Activated CD4-positive, alpha-beta T cell treated with anti-CD3 and anti-CD28 coated beads for 1 hour (primary cell): ENCODE data around the gene KIAA0040.
A peak's percentile ranks its signal among the peaks of the same experiment; 100 is the strongest.

ENCODE experiments used
- DNase-seq: peaks from one replicate; pipeline ENCODE4 v3.0.0-alpha.2; 2020

Gene KIAA0040

GRCh38 chr1:175169286-175170018 lies 23.1 kb downstream of the KIAA0040 start:
- DNase-seq: no peak

GRCh38 chr1:175168782-175169181 lies 23.8 kb downstream of the KIAA0040 start:
- no peak for DNase-seq

- DNase-seq: no peak
Observed at GRCh38 chr1:175167861-175168260, 24.7 kb downstream of the KIAA0040 start.

GRCh38 chr1:175166746-175167145 lies 25.8 kb downstream of the KIAA0040 start:
- no peak for DNase-seq

- DNase-seq: no peak
Observed at GRCh38 chr1:175164751-175165150, 27.8 kb downstream of the KIAA0040 start.

GRCh38 chr1:175163702-175164101 lies 28.9 kb downstream of the KIAA0040 start:
- no peak for DNase-seq

GRCh38 chr1:175162955-175163354 lies 29.6 kb downstream of the KIAA0040 start:
- DNase-seq: no peak

GRCh38 chr1:175158170-175158591 lies 34.4 kb downstream of the KIAA0040 start:
- DNase-seq: no peak

- DNase-seq: no peak
Observed at GRCh38 chr1:175157200-175157599, 35.4 kb downstream of the KIAA0040 start.

GRCh38 chr1:175155936-175156335 lies 36.6 kb downstream of the KIAA0040 start:
- no peak for DNase-seq

- DNase-seq: no peak
Observed at GRCh38 chr1:175155473-175155856, 37.1 kb downstream of the KIAA0040 start.

GRCh38 chr1:175154629-175155472 lies 37.7 kb downstream of the KIAA0040 start:
- peak; percentile 65 for DNase-seq

- peak; percentile 57 for DNase-seq
Observed at GRCh38 chr1:175152006-175152652, 40.4 kb downstream of the KIAA0040 start.

- DNase-seq: no peak
Observed at GRCh38 chr1:175150596-175151319, 41.8 kb downstream of the KIAA0040 start.

GRCh38 chr1:175148068-175148467 lies 44.5 kb downstream of the KIAA0040 start:
- DNase-seq: no peak

- no peak for DNase-seq
Observed at GRCh38 chr1:175147569-175147968, 45.0 kb downstream of the KIAA0040 start.

- DNase-seq: peak; percentile 47
Observed at GRCh38 chr1:175146529-175147213, 45.9 kb downstream of the KIAA0040 start.

- DNase-seq: no peak
Observed at GRCh38 chr1:175145899-175146528, 46.6 kb downstream of the KIAA0040 start.

GRCh38 chr1:175138579-175138978 lies 54.0 kb downstream of the KIAA0040 start:
- DNase-seq: no peak

GRCh38 chr1:175137369-175137768 lies 55.2 kb downstream of the KIAA0040 start:
- no peak for DNase-seq

GRCh38 chr1:175136246-175136645 lies 56.3 kb downstream of the KIAA0040 start:
- no peak for DNase-seq

- no peak for DNase-seq
Observed at GRCh38 chr1:175134500-175134899, 58.1 kb downstream of the KIAA0040 start.
